Common myeloid progenitor, CD34-positive (primary cell): ENCODE measurements around the gene CELF2.

ENCODE experiments used
- CTCF ChIA-PET: fragments of 350-600 bp; sonication (Branson Sonifier 250); formaldehyde crosslinking; loops from one replicate; lab custom pipeline; 2021; ENCODE audit warnings: antibody characterized with exemption; lab: Charles Lee
- POLR2A ChIA-PET: fragments of 350-600 bp; sonication (Branson Sonifier 250); formaldehyde crosslinking; loops from one replicate; lab custom pipeline; 2021; ENCODE audit warnings: antibody characterized with exemption; lab: Charles Lee
- DNase-seq, 3 donors: peaks; one replicate each; pipeline versions ENCODE4 v3.0.0 to v3.0.0-alpha.2; 2013
- H3K27ac ChIP-seq, 2 experiments: 1 replicate in 1 of 2; 2 replicates in 1 of 2; pipeline ENCODE4 v1.7.0; 2013; ENCODE audit warnings: inconsistent platforms in 2 of 2, low read length in 2 of 2, mild to moderate bottlenecking in 2 of 2, low read depth in 1 of 2, moderate library complexity in 1 of 2; ENCODE audit not compliant: severe bottlenecking in 2 of 2, insufficient read depth in 1 of 2, poor library complexity in 1 of 2
- H3K27me3 ChIP-seq, 5 experiments: replicated peaks in 2 of 5; 1 replicate in 3 of 5; 2 replicates in 2 of 5; pipeline versions ENCODE4 v1.6.1 to v1.7.0; 2013; ENCODE audit warnings: low read length in 4 of 5, mild to moderate bottlenecking in 2 of 5, moderate library complexity in 2 of 5, inconsistent platforms in 1 of 5; ENCODE audit not compliant: insufficient read depth in 5 of 5, control insufficient read depth in 4 of 5
- H3K36me3 ChIP-seq, 4 experiments: 1 replicate in 2 of 4; 2 replicates in 2 of 4; pipeline versions ENCODE4 v1.6.1 to v1.7.0; 2013; ENCODE audit warnings: low read length in 3 of 4, control low read depth in 1 of 4, mild to moderate bottlenecking in 1 of 4; ENCODE audit not compliant: control insufficient read depth in 4 of 4, insufficient read depth in 4 of 4
- H3K4me1 ChIP-seq, 4 experiments: 1 replicate in 3 of 4; 2 replicates in 1 of 4; pipeline versions ENCODE4 v1.6.1 to v1.7.1; 2013; ENCODE audit warnings: low read length in 3 of 4, mild to moderate bottlenecking in 3 of 4, control low read depth in 1 of 4, inconsistent platforms in 1 of 4, moderate library complexity in 1 of 4; ENCODE audit not compliant: control insufficient read depth in 4 of 4, insufficient read depth in 4 of 4; ENCODE audit errors: control extremely low read depth in 1 of 4
- H3K4me3 ChIP-seq, 7 experiments: 1 replicate in 4 of 7; 2 replicates in 3 of 7; pipeline versions ENCODE4 v1.5.1 to v1.7.0; 2013; ENCODE audit warnings: mild to moderate bottlenecking in 7 of 7, low read length in 6 of 7, moderate library complexity in 6 of 7, inconsistent platforms in 2 of 7, low read depth in 2 of 7, control low read depth in 1 of 7; ENCODE audit not compliant: insufficient read depth in 4 of 7, control insufficient read depth in 1 of 7; ENCODE audit errors: extremely low read depth in 1 of 7
- H3K9me3 ChIP-seq, 5 experiments: 1 replicate in 4 of 5; 2 replicates in 1 of 5; pipeline versions ENCODE4 v1.6.1 to v1.7.1; 2013; ENCODE audit warnings: low read length in 4 of 5, mild to moderate bottlenecking in 2 of 5, inconsistent platforms in 1 of 5, low read depth in 1 of 5, moderate library complexity in 1 of 5; ENCODE audit not compliant: control insufficient read depth in 4 of 5, insufficient read depth in 2 of 5; ENCODE audit errors: control extremely low read depth in 1 of 5
- WGBS: methylation state at CpG from one replicate; pipeline ENCODE4 v1.1.5; 2013; ENCODE audit not compliant: insufficient coverage; 5-methylcytosine and 5-hydroxymethylcytosine counted together

The CELF2 gene

DNA sequence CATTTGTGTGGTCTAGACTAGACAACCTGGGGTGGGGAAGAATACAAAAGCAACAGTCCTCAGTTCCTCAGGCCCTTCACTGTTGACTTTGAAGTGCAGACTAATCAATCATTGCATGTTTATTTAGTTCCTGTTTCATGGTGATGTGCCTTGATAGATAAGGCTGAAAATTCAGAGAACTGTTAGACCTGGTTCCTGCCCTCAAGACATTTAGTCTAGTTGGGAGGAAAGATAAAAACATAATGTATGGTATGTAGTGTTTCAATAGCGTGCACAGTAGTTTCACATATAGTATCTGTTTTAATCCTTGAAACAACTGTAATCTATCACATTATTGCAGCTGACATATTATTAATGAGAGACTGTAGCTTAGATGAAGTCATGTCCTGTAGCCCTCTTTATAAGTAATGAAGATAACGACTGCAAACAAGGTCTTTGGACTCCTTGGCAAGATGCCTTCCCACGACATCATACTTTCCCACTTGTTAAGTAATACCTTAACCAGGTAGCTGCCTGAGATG, 124.0 kb downstream of the CELF2 start:
- POLR2A ChIA-PET = interaction anchor here (0.7 to 4.4 kb wide), 8 partner anchors 11 to 40 kb away, joined by 3 to 62 read pairs (median 4); no protein-coding TSS in a partner anchor
- H3K4me1 ChIP-seq = peaks cover 31 to 72% (median 64%) of the 10 kb centered on the region in 4 experiments

DNA sequence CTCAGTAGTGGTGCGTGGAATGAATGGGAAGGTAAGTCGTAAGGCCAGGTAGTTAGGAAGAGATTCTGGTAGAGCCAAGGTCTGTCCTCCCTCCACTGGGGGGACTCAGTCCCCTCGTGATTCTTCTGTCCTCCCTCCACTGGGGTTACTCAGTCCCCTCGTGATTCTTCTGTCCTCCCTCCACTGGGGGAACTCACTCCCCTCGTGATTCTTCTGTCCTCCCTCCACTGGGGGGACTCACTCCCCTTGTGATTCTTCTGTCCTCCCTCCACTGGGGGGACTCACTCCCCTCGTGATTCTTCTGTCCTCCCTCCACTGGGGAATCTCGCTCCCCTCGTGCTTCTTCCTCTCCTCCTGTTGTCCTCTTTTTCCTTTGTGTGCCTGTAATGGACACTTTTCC, 125.1 kb downstream of the CELF2 start:
- no peaks in the 10 kb centered on the region for H3K27me3 ChIP-seq
- H3K9me3 ChIP-seq = no peaks in the 10 kb centered on the region
- CTCF ChIA-PET = interaction anchor here (1.1 to 5.1 kb wide), 3 partner anchors 17 to 36 kb away, joined by 3 to 78 read pairs (median 5); no protein-coding TSS in a partner anchor
- no peak overlapping the region for H3K4me3 ChIP-seq
- H3K36me3 ChIP-seq = no peaks in the 10 kb centered on the region
- peaks cover 40 to 84% (median 75%) of the 10 kb centered on the region in 4 experiments for H3K4me1 ChIP-seq
- 75% methylated on average over 4 of the region's 8 CpGs for WGBS
- peak overlapping the region in 1 of 2 experiments; percentile 9 for H3K27ac ChIP-seq
- peak in 1 of 3 donors; percentile 65 for DNase-seq
- POLR2A ChIA-PET = interaction anchor here (0.6 to 4.4 kb wide), 3 partner anchors 22 to 403 kb away, joined by 5 to 62 read pairs (median 10); no protein-coding TSS in a partner anchor

More for the DNA sequence above, 124.0 kb downstream of the CELF2 start:
- WGBS = no CpG with 5 or more reads among the region's 3 CpGs
- H3K27ac ChIP-seq = peak overlapping the region; percentile 90 to 92
- no peaks in the 10 kb centered on the region for H3K27me3 ChIP-seq
- DNase-seq = peak; percentile 86 to 98 (median 96)
- H3K9me3 ChIP-seq = no peaks in the 10 kb centered on the region
- CTCF ChIA-PET = interaction anchor here (0.9 to 3.4 kb wide), 11 partner anchors 9 to 74 kb away, joined by 3 to 24 read pairs (median 4); no protein-coding TSS in a partner anchor
- H3K36me3 ChIP-seq = no peaks in the 10 kb centered on the region
- peak overlapping the region in 3 of 7 experiments; percentile 27 to 37 (median 30) for H3K4me3 ChIP-seq

GRCh38 chr10:11143242-11143641, 125.6 kb downstream of the CELF2 start:
- H3K4me1 ChIP-seq = peaks cover 44 to 88% (median 80%) of the 10 kb centered on the region in 4 experiments
- no peaks in the 10 kb centered on the region for H3K9me3 ChIP-seq
- peak overlapping the region in 1 of 2 experiments; percentile 6 for H3K27ac ChIP-seq
- H3K36me3 ChIP-seq = no peaks in the 10 kb centered on the region
- H3K27me3 ChIP-seq = no peaks in the 10 kb centered on the region
- 54% methylated on average over 5 of the region's 5 CpGs for WGBS
- ChIA-PET POLR2A (interaction anchor here (0.6 to 4.4 kb wide), 3 partner anchors 9 to 35 kb away, joined by 4 to 62 read pairs (median 6); no protein-coding TSS in a partner anchor), CTCF (interaction anchor here (1.1 to 5.1 kb wide), 3 partner anchors 16 to 35 kb away, joined by 3 to 78 read pairs (median 5); no protein-coding TSS in a partner anchor)
- DNase-seq = no peak
- no peak overlapping the region for H3K4me3 ChIP-seq

- no peaks in the 10 kb centered on the region for H3K27me3 ChIP-seq
- H3K27ac ChIP-seq = peak overlapping the region; percentile 42 to 71
- DNase-seq = no peak
- H3K9me3 ChIP-seq = no peaks in the 10 kb centered on the region
- 50% methylated on average over 6 of the region's 11 CpGs for WGBS
- ChIA-PET CTCF (interaction anchor here (0.7 to 5.1 kb wide), 11 partner anchors 8 to 84 kb away, joined by 3 to 78 read pairs (median 6); no protein-coding TSS in a partner anchor), POLR2A (interaction anchor here (1.1 to 7.1 kb wide), 5 partner anchors 14 to 33 kb away, joined by 4 to 64 read pairs (median 4); no protein-coding TSS in a partner anchor)
- no peaks in the 10 kb centered on the region for H3K36me3 ChIP-seq
- H3K4me3 ChIP-seq = peak overlapping the region in 5 of 7 experiments; percentile 16 to 50 (median 27)
- peaks cover 57 to 98% (median 90%) of the 10 kb centered on the region in 4 experiments for H3K4me1 ChIP-seq
Measured at GRCh38 chr10:11144626-11145494, 127.2 kb downstream of the CELF2 start.

- no peaks in the 10 kb centered on the region for H3K36me3 ChIP-seq
- no peaks in the 10 kb centered on the region for H3K27me3 ChIP-seq
- peaks cover 63 to 100% (median 90%) of the 10 kb centered on the region in 4 experiments for H3K4me1 ChIP-seq
- H3K27ac ChIP-seq = peak overlapping the region; percentile 42 to 71
- H3K9me3 ChIP-seq = no peaks in the 10 kb centered on the region
- ChIA-PET CTCF (interaction anchor here (0.7 to 5.1 kb wide), 12 partner anchors 9 to 85 kb away, joined by 3 to 78 read pairs (median 6); no protein-coding TSS in a partner anchor), POLR2A (interaction anchor here (1.1 to 7.1 kb wide), 4 partner anchors 13 to 29 kb away, joined by 4 to 64 read pairs (median 4); no protein-coding TSS in a partner anchor)
- H3K4me3 ChIP-seq = peak overlapping the region in 6 of 7 experiments; percentile 9 to 50 (median 24)
- DNase-seq = peak in 2 of 3 donors; percentile 78 to 87
- 0% methylated on average over 2 of the region's 3 CpGs for WGBS
Measured at GRCh38 chr10:11145495-11145855, 127.8 kb downstream of the CELF2 start.

GRCh38 chr10:11146402-11147171, 128.9 kb downstream of the CELF2 start:
- Histone ChIP-seq H3K4me3 (no peak overlapping the region), H3K27me3 (no peaks in the 10 kb centered on the region), H3K27ac (peak overlapping the region; percentile 42 to 71), H3K9me3 (no peaks in the 10 kb centered on the region), H3K4me1 (peaks cover 64 to 100% (median 90%) of the 10 kb centered on the region in 4 experiments), H3K36me3 (no peaks in the 10 kb centered on the region)
- WGBS = 82% methylated on average over 4 of the region's 6 CpGs
- ChIA-PET POLR2A (interaction anchor here (0.6 to 7.1 kb wide), 4 partner anchors 18 to 30 kb away, joined by 3 to 64 read pairs (median 4); no protein-coding TSS in a partner anchor), CTCF (interaction anchor here (1.0 to 5.1 kb wide), 12 partner anchors 9 to 84 kb away, joined by 3 to 78 read pairs (median 6); no protein-coding TSS in a partner anchor)
- no peak for DNase-seq
